ENCODE results near the gene MIOS. TPM values are rescaled to one million over a fixed set of nuclear protein-coding genes. Genes with fewer than 3 reads are reported as not detected.

Gene MIOS
- total and polyA plus RNA-seq, 12 donors, result 8.7 to 51.3 (median 24.7) TPM

Other genes starting within 250 kb of the MIOS start
- gene COL28A1, start 31.0 kb upstream of the MIOS start, total RNA-seq, result 1 to 10 TPM in 7 of 9 donors, under 1 TPM in 2; 0.66 to 6.2 (median 1.9) TPM
- 10 to 100 TPM in 1 of 3 donors, 1 to 10 TPM in 2; 3.6 to 16.0 (median 6.7) TPM for gene COL28A1, start 31.0 kb upstream of the MIOS start, polyA plus RNA-seq
- 10 to 100 TPM; 16.7 to 77.4 (median 27.2) TPM for gene UMAD1, start 73.9 kb downstream of the MIOS start, total RNA-seq
- gene UMAD1, start 73.9 kb downstream of the MIOS start, polyA plus RNA-seq, result 10 to 100 TPM in 1 of 3 donors, 1 to 10 TPM in 2; 7.4 to 33.3 (median 9.0) TPM
- 10 to 100 TPM; 15.3 to 52.5 (median 34.6) TPM for gene RPA3, start 151.7 kb downstream of the MIOS start, total RNA-seq
- gene RPA3, start 151.7 kb downstream of the MIOS start, polyA plus RNA-seq, result 10 to 100 TPM; 19.6 to 31.4 (median 27.6) TPM